Measurements from ENCODE around the gene MYOF.
A peak's percentile ranks its signal among the peaks of the same experiment; 100 is the strongest.
"Not testable (repeated sequence)": the region's sequence is repeated elsewhere in the genome, so short reads cannot be mapped to it uniquely, and the experiment has no call there.

The MYOF gene

DNA sequence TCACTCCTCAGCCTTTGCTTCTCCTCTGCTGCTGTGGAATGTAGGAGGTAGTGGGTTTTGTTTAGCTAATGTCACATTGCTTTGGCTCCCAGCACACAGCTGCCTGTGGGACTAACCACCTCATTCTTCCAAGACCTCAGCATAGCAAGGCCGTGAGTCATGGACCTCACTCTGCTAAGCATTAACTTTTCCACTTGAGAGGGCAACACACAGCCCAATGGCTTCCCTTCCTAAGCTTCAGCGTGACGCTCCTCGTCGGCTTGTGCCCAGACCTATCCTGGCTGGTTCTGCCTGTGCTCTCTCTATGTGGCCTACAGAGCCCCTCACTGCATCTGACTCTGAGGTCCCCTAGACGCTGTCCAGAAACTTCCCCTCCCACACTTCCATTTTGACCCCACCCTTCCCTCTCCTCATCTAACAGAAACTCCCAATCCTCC is 23.3 kb downstream of the MYOF start:
- DNase-seq (ENCODE audit: low read depth, low spot score), result peak; percentile 82

GRCh38 chr10:93457511-93457910 is 24.6 kb downstream of the MYOF start:
- no peak for DNase-seq (ENCODE audit: low read depth, low spot score)

DNA sequence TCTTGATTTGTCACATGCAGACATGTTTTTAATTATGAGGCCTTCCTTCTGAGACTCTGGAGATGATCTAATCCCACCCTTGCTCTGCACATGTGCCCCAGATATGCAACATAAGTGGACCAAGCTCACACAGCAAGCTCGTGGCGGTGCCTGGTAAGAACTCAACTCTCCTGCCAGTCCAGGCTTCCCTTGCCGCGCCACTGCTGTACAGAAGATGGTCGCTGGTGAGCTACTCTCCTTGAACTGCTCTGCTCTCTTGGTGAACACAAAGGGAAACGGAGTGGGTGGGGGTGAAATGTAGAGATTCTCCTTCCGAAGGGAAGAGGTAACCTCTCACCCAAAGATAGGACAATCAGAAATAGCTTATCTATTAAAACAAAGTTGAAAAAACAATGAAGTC is 25.7 kb downstream of the MYOF start:
- no peak for DNase-seq (ENCODE audit: low read depth, low spot score)

DNA sequence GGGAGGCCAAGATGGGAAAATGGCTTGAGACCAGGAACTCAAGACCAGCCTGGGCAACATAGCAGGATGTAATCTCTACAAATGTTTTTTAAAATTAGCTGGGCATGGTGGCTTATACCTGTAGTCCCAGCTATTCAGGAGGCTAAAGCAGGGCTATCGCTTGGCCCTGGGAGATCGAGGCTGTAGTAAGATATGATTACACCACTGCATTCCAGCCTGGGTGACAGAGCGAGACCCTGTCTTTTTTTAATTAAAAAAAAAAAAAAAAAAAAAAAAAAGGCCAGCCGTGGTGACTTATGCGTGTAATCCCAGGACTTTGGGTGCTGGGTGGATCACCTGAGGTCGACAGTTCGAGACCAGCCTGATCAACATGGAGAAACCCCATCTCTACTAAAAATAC is 27.4 kb downstream of the MYOF start:
- no peak for DNase-seq (ENCODE audit: low read depth, low spot score)

GRCh38 chr10:93454146-93454545 is 28.0 kb downstream of the MYOF start:
- DNase-seq (ENCODE audit: low read depth, low spot score), result no peak

DNA sequence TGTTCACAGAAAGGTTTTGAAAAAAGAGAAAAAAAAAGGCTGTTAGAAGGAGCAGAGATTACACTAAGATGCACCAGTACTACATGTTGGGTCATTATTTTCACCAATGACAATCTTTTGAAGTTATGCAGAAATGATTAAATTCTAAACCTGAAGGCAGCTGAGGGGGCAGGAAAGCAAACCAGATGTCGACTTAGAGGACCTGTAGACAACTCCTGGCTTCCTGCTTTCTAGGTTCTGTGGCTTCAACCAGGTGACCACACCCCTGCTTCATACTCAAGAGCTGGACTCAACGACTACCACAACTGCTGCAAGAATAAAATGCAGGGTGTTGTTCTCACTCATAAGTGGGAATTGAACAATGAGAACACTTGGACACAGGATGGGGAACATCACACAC is 30.0 kb downstream of the MYOF start:
- DNase-seq (ENCODE audit: low read depth, low spot score), result no peak

DNA sequence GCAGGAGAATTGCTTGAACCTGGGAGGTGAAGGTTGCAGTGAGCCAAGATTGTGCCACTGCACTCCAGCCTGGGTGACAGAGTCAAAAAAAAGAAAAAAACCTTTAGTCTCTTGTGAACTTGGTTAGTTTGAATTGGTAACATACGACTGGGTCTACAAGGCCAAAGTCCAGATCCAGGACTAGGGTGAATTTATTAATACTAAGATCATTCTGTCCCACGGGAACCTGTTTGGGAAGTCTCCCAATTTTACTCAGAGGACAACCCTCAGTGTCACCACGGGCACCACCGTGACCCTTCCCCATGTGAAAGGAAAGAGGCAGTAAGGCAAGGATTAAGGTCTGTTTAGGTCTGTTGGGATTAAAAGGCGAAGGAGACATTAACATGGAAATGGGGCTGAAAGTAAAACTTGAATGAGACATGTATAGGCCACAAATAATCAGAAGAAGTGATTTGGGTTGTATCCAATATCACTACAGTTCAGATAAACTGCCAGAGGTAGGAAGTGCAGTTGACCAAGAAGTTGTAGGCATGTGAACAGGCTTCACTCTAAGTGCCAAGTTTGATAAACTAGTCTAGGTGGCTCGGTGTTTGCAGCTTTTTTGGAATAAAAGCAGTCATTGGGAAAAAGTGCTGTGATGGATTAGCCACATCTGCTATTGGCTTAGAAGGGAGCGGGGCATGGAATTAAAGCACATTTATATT is 30.7 kb downstream of the MYOF start:
- no peak for DNase-seq (ENCODE audit: low read depth, low spot score)

GRCh38 chr10:93447970-93448369 is 34.2 kb downstream of the MYOF start:
- DNase-seq (ENCODE audit: low read depth, low spot score), result no peak

DNA sequence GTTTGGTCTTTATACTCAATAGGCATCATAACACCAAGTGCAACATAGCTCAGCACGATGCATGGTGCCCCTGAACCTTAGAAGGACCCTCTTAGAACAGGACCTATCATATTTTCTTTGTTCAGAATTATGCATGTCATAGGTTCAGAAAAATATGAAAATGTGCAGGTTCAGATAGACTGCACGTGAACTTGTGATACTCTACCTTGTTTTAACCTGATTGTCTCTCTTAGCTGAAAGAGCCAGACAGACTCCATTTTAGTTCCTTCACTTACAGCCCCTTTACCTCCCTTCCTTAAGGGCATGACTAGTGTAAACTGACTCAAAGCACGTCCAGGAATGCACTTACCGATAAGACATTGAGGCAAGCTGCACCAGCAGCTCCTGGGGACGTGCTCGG is 35.1 kb downstream of the MYOF start:
- DNase-seq (ENCODE audit: low read depth, low spot score), result no peak

DNA sequence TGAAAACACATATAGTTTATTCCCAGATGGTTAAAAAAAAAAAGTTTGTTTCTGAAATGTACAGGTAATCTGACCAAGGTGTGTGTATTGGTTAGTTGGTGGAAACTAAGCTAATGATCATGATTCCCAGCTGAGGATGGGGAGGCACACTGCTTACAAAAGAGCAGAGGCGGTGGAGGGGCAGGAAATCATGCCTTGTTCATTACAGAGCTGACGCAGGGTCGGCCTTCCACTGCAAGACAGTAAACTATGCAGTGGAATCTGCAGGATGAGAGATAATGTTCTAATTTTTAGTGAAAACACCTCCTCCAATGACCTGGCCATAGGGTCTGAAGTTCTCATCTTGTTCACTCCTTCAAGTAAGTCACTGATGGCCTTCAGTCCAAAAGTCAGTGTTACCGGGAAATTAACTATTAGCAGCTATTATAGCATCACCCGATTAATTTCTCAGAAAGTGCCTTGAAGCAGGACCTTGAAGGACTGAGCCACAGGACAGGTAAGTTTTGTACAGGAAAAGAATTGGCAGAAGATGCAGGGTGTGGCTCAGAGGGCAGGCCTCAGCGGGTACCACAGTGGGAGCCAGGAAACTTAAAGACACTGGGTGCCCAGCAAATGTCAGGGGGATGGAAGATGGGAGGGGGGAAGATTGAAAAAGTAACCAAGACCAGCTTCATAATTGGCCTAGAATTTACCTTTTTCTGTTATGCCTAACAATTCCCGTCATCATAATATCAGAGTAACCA is 36.0 kb downstream of the MYOF start:
- DNase-seq (ENCODE audit: low read depth, low spot score), result no peak

DNA sequence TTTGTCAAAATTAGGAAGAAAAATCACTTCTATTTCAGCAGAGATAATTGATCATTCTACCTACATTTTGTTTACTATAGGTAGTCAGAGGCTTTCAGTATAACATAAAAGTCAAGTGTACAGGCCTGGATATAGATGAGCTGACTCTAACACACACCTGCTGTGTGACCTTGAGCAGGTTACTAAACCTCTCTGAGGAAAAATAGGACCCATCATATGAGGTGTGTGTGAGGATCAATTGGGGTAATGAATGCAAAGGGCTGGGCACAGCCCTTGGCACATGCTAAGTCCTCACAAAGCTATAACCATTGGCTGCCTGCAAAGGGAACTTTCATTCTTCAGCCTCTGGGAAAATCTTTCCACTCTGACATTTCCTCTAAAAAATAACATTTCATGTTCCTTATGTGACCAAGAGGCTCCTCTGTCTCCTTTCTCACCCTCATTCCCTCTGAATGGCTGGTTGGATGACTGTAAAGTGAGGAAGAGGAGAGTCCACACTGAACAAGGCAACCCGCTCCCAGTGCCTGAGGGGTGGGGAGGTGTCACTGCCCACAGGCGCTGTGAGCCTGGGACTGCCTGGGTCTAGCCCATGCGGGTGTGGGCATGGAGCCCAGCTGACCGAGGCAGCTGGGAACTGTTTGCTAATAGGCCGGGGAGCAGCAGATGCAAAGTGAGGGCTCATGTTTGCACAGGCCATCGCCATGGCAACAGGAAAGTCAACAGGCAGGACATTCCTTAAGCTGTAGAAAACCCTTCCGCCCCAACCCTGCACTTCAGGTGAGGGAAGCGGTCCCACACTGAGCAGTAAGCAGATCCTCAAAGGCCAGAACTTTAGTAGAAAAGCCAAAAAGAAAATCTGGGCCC is 36.8 kb downstream of the MYOF start:
- DNase-seq (ENCODE audit: low read depth, low spot score), result peak; percentile 99

DNA sequence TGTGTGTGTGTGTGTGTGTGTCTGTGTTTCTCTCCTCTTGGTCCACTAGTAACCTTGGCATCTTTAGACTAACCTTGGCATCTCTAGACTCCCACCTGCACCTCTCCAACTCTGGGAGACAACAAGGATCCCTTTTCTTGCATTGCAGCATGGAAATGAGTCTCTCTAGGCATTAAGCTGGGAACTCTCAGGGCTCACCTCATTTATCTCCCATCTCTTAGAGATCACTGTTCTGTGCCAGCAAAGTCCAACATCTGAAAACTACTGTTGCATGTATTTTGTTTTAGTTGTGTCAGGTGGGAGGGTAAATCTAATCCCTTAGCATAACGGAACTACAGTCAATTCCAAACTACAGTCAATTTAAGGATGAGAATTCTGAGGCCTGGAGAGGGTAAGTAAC is 38.7 kb downstream of the MYOF start:
- DNase-seq (ENCODE audit: low read depth, low spot score), result no peak

- not testable (repeated sequence) for DNase-seq (ENCODE audit: low read depth, low spot score)
Measured at GRCh38 chr10:93442721-93443120, 39.4 kb downstream of the MYOF start.

DNA sequence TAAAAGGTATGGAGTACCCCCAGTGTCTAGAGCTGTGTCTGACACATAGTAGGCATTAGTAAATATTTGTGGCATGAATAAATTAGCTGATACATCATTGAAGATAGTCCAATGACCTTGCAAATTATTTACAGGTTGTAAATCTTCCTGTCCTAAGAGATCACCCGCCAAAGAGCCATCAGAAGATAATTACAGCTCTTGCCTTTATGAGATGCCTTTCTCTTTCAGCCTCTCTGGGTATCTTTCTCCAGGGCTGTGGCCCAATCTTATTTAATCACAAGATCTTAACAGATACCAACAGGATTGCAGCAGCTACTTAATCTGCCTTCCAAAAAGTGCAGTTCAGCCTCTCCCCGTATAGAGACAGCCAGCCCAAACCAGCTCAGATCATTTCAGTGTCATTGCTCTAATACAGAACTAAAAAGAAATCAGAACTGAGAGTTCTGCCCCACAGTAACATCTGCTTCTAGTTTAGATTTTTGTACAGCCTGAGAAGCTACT is 41.5 kb downstream of the MYOF start:
- no peak for DNase-seq (ENCODE audit: low read depth, low spot score)

DNA sequence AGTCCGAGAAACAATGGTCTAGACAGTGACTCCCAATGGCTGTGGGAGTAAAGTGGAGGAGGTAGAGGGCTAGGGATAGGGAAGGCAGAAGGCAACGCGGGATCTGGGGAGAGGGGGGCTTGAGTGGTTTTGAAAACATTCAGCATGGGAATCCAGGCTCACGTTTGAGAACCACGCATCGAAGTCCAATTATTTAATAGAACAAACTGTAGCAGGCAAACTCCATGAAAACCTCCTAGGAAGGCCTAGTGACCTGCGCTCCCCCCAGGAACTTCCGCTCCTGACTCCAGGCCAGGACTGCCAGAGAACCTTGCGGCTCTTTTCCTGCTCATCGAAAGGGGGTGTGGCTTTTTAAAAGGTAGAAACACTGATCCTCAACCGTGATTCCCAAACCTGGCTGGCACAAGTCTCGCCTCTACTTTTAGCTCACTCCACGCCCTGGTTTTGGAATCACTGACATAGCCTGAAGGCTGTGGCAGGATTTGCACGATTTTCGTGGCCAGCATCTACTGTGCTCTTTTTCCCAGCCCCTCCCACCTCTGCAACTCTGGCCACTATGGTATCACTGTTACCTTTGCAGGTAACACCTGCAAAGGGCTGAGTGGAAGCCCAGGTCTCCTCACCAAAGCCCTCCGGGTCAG is 43.4 kb downstream of the MYOF start:
- no peak for DNase-seq (ENCODE audit: low read depth, low spot score)

- no peak for DNase-seq (ENCODE audit: low read depth, low spot score)
Measured at GRCh38 chr10:93437946-93438612, 44.1 kb downstream of the MYOF start.

- no peak for DNase-seq (ENCODE audit: low read depth, low spot score)
Measured at GRCh38 chr10:93437086-93437945, 44.8 kb downstream of the MYOF start.

DNA sequence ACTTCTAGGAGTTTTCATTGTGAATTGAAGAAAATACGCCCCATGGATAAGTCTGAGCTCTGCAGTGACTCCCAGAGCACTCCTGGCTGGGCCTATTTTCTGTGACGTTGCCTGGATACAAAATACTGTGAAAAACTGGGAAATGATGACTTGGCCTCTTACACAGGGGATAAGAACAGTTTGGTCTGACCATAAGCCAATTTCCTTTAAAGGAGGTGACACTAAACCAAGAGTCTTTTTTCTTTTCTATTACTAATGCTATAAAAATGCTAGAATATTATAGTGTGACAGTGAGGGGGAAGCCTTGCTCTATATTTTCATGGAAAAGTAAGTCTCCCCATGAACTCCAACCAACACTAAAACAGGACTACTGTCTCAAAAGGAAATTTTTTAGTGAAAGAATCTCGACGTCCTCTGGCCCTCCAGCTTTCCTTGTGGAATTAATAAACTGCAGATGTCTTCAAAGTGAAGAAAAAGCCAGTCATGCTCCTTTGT is 45.5 kb downstream of the MYOF start:
- no peak for DNase-seq (ENCODE audit: low read depth, low spot score)

- no peak for DNase-seq (ENCODE audit: low read depth, low spot score)
Measured at GRCh38 chr10:93435621-93436397, 46.3 kb downstream of the MYOF start.

Data from iPS DF 19.7 (cell line).